T-helper 2 cell treated with Interferon-gamma antibody and Interleukin-4, amounts not matched to agents 5 μg/mL and 100 μg/mL, for 36 hours (primary cell): ENCODE results near the gene RESF1.
A peak's percentile ranks its signal among the peaks of the same experiment; 100 is the strongest.
"Not testable (repeated sequence)": the region's sequence is repeated elsewhere in the genome, so short reads cannot be mapped to it uniquely, and the experiment has no call there.

Source experiments
- DNase-seq: peaks from one replicate; pipeline ENCODE4 v3.0.0; 2021; ENCODE audit warnings: low spot score
- H3K27ac Mint-ChIP-seq: one replicate; pipeline ENCODE4 v1.8.0; 2021; ENCODE audit warnings: mild to moderate bottlenecking, mixed read lengths
- H3K27me3 Mint-ChIP-seq: one replicate; pipeline ENCODE4 v1.8.0; 2021; ENCODE audit warnings: low read depth, mixed read lengths
- H3K36me3 Mint-ChIP-seq: one replicate; pipeline ENCODE4 v1.8.0; 2021; ENCODE audit warnings: low read depth, mixed read lengths
- H3K4me1 Mint-ChIP-seq: one replicate; pipeline ENCODE4 v1.8.0; 2021; ENCODE audit warnings: low read depth, mixed read lengths
- H3K4me3 Mint-ChIP-seq: one replicate; pipeline ENCODE4 v1.8.0; 2022; ENCODE audit warnings: mild to moderate bottlenecking, moderate library complexity, mixed read lengths
- H3K9me3 Mint-ChIP-seq: one replicate; pipeline ENCODE4 v1.8.0; 2021; ENCODE audit warnings: mixed read lengths

RESF1 gene

GRCh38 chr12:31959161-31959700 is at the start of gene RESF1:
TSS of gene RESF1 (plus strand) at chr12:31959415. CDS start at chr12:31980956, 21,541 bp downstream.
- Mint-ChIP-seq H3K9me3 (peaks cover 26% of the 10 kb centered on the region), H3K27ac (peak within 1 kb of the TSS; percentile 95), H3K36me3 (peaks cover 63% of the 10 kb centered on the region), H3K27me3 (no peaks in the 10 kb centered on the region), H3K4me3 (peak within 1 kb of the TSS; percentile 89), H3K4me1 (peaks cover 53% of the 10 kb centered on the region)
- DNase-seq, result peak; percentile 88

GRCh38 chr12:31914927-31915326 is 44.3 kb upstream of the RESF1 start:
- H3K4me3 Mint-ChIP-seq, result no peak overlapping the region
- no peak for DNase-seq
- peaks cover 39% of the 10 kb centered on the region for H3K9me3 Mint-ChIP-seq
- no peaks in the 10 kb centered on the region for H3K27me3 Mint-ChIP-seq
- H3K4me1 Mint-ChIP-seq, result no peaks in the 10 kb centered on the region
- no peak overlapping the region for H3K27ac Mint-ChIP-seq
- peaks cover 20% of the 10 kb centered on the region for H3K36me3 Mint-ChIP-seq

- H3K27me3 Mint-ChIP-seq, result no peaks in the 10 kb centered on the region
- H3K27ac Mint-ChIP-seq, result no peak overlapping the region
- H3K4me1 Mint-ChIP-seq, result no peaks in the 10 kb centered on the region
- peaks cover 20% of the 10 kb centered on the region for H3K36me3 Mint-ChIP-seq
- no peak for DNase-seq
- peaks cover 34% of the 10 kb centered on the region for H3K9me3 Mint-ChIP-seq
- H3K4me3 Mint-ChIP-seq, result no peak overlapping the region
Measured at GRCh38 chr12:31915446-31915845, 43.8 kb upstream of the RESF1 start.

GRCh38 chr12:31922341-31923062 is 36.7 kb upstream of the RESF1 start:
- no peak for DNase-seq
- Mint-ChIP-seq H3K9me3 (peaks cover 43% of the 10 kb centered on the region), H3K27ac (no peak overlapping the region), H3K36me3 (peaks cover 30% of the 10 kb centered on the region), H3K27me3 (no peaks in the 10 kb centered on the region), H3K4me1 (peaks cover under 1% of the 10 kb centered on the region), H3K4me3 (no peak overlapping the region)

- Mint-ChIP-seq H3K27me3 (no peaks in the 10 kb centered on the region), H3K36me3 (peaks cover 31% of the 10 kb centered on the region), H3K4me1 (peaks cover 4% of the 10 kb centered on the region), H3K9me3 (peaks cover 43% of the 10 kb centered on the region), H3K27ac (no peak overlapping the region), H3K4me3 (no peak overlapping the region)
- DNase-seq, result no peak
Measured at GRCh38 chr12:31923063-31923412, 36.2 kb upstream of the RESF1 start.

GRCh38 chr12:31928246-31929026 is 30.8 kb upstream of the RESF1 start:
- Mint-ChIP-seq H3K27ac (peak overlapping the region; percentile 92), H3K27me3 (no peaks in the 10 kb centered on the region), H3K4me1 (peaks cover 21% of the 10 kb centered on the region), H3K36me3 (peaks cover 31% of the 10 kb centered on the region), H3K9me3 (peaks cover 48% of the 10 kb centered on the region), H3K4me3 (peak overlapping the region; percentile 83)
- peak; percentile 16 for DNase-seq

- Mint-ChIP-seq H3K27me3 (no peaks in the 10 kb centered on the region), H3K4me1 (peaks cover 21% of the 10 kb centered on the region), H3K27ac (peak overlapping the region; percentile 92), H3K36me3 (peaks cover 29% of the 10 kb centered on the region), H3K4me3 (peak overlapping the region; percentile 83), H3K9me3 (peaks cover 45% of the 10 kb centered on the region)
- no peak for DNase-seq
Measured at GRCh38 chr12:31929027-31929526, 30.1 kb upstream of the RESF1 start.

GRCh38 chr12:31931796-31932715 is 27.2 kb upstream of the RESF1 start:
- Mint-ChIP-seq H3K4me3 (no peak overlapping the region), H3K4me1 (peaks cover 23% of the 10 kb centered on the region), H3K27me3 (no peaks in the 10 kb centered on the region), H3K27ac (no peak overlapping the region), H3K36me3 (peaks cover 26% of the 10 kb centered on the region), H3K9me3 (peaks cover 45% of the 10 kb centered on the region)
- DNase-seq, result no peak

GRCh38 chr12:31944299-31944698 is 14.9 kb upstream of the RESF1 start:
- no peak overlapping the region for H3K4me3 Mint-ChIP-seq
- H3K27me3 Mint-ChIP-seq, result no peaks in the 10 kb centered on the region
- peaks cover 34% of the 10 kb centered on the region for H3K36me3 Mint-ChIP-seq
- H3K27ac Mint-ChIP-seq, result no peak overlapping the region
- H3K9me3 Mint-ChIP-seq, result peaks cover 55% of the 10 kb centered on the region
- no peak for DNase-seq
- no peaks in the 10 kb centered on the region for H3K4me1 Mint-ChIP-seq

- Mint-ChIP-seq H3K4me1 (peaks cover 8% of the 10 kb centered on the region), H3K27me3 (no peaks in the 10 kb centered on the region), H3K4me3 (no peak overlapping the region), H3K9me3 (peaks cover 65% of the 10 kb centered on the region), H3K27ac (no peak overlapping the region), H3K36me3 (peaks cover 43% of the 10 kb centered on the region)
- DNase-seq, result no peak
Measured at GRCh38 chr12:31947971-31948370, 11.2 kb upstream of the RESF1 start.

GRCh38 chr12:31948697-31949359 is 10.4 kb upstream of the RESF1 start:
- DNase-seq, H3K4me3 Mint-ChIP-seq, H3K27me3 Mint-ChIP-seq, H3K27ac Mint-ChIP-seq: not testable (repeated sequence)
- peaks cover 61% of the 10 kb centered on the region for H3K9me3 Mint-ChIP-seq
- peaks cover 10% of the 10 kb centered on the region for H3K4me1 Mint-ChIP-seq
- peaks cover 43% of the 10 kb centered on the region for H3K36me3 Mint-ChIP-seq

- Mint-ChIP-seq H3K4me3 (no peak overlapping the region), H3K4me1 (peaks cover 16% of the 10 kb centered on the region), H3K27ac (no peak overlapping the region), H3K27me3 (no peaks in the 10 kb centered on the region), H3K9me3 (peaks cover 51% of the 10 kb centered on the region), H3K36me3 (peaks cover 40% of the 10 kb centered on the region)
- no peak for DNase-seq
Measured at GRCh38 chr12:31950088-31950487, 9.1 kb upstream of the RESF1 start.

- Mint-ChIP-seq H3K9me3 (peaks cover 55% of the 10 kb centered on the region), H3K4me1 (peaks cover 20% of the 10 kb centered on the region), H3K36me3 (peaks cover 44% of the 10 kb centered on the region), H3K4me3 (no peak overlapping the region), H3K27me3 (no peaks in the 10 kb centered on the region), H3K27ac (no peak overlapping the region)
- no peak for DNase-seq
Measured at GRCh38 chr12:31950492-31950891, 8.7 kb upstream of the RESF1 start.
